Suprapubic skin (tissue), 4 donors: ENCODE data around the gene ZCWPW2.

ENCODE experiments used
- EP300 ChIP-seq: sonication (generic); formaldehyde crosslinking; IDR thresholded peaks from one replicate; pipeline ENCODE4 v1.6.1; 2017; ENCODE audit warnings: antibody characterized with exemption
- POLR2A ChIP-seq, 2 donors: fragments of 450-650 bp; IDR thresholded peaks; one replicate each; pipeline ENCODE4 v1.6.1; 2017; ENCODE audit warnings: antibody characterized with exemption in 2 of 2, mild to moderate bottlenecking in 2 of 2, moderate library complexity in 2 of 2
- POLR2AphosphoS5 ChIP-seq, 3 donors: sonication (generic); formaldehyde crosslinking; IDR thresholded peaks; one replicate each; pipeline ENCODE4 v1.6.1; 2017; ENCODE audit warnings: antibody characterized with exemption in 3 of 3
- TF ChIP-seq, protein P1 (sequence below), 2 donors: fragments of 200-600 bp in 1 of 2; fragments of 450-650 bp in 1 of 2; sonication (generic) in 1 of 2; IDR thresholded peaks; one replicate each; pipeline ENCODE4 v1.5.1; 2016 to 2019; ENCODE audit warnings: antibody characterized with exemption in 2 of 2, mild to moderate bottlenecking in 1 of 2, moderate library complexity in 1 of 2

DNA sequence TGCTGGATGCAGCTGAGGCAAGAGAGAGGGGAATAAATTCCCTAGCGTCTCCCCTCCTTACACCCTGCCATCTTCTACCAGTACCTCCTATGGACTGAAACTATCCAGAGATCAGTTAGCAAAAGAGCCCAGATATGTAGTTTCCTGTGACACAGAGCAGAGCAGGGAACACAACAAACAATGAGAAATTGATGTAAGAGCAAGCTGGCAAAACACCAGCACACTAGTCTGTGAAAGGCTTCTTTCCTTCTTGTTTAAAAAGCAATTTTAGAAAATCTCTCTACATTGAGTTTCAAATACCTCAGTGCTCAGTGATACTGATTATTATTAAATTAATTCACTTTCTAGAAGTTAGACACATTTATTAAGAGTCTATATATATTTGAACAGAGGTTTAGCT is 215.7 kb downstream of the ZCWPW2 start:
- TF ChIP-seq, protein P1, sequence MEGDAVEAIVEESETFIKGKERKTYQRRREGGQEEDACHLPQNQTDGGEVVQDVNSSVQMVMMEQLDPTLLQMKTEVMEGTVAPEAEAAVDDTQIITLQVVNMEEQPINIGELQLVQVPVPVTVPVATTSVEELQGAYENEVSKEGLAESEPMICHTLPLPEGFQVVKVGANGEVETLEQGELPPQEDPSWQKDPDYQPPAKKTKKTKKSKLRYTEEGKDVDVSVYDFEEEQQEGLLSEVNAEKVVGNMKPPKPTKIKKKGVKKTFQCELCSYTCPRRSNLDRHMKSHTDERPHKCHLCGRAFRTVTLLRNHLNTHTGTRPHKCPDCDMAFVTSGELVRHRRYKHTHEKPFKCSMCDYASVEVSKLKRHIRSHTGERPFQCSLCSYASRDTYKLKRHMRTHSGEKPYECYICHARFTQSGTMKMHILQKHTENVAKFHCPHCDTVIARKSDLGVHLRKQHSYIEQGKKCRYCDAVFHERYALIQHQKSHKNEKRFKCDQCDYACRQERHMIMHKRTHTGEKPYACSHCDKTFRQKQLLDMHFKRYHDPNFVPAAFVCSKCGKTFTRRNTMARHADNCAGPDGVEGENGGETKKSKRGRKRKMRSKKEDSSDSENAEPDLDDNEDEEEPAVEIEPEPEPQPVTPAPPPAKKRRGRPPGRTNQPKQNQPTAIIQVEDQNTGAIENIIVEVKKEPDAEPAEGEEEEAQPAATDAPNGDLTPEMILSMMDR (IDR thresholded peaks at IDR 0.05) = no peak
- TF ChIP-seq POLR2A (IDR thresholded peaks at IDR 0.05) = no peak
- TF ChIP-seq POLR2AphosphoS5 (IDR thresholded peaks at IDR 0.05) = no peak
- no peak for TF ChIP-seq EP300
